ENCODE measurements around the gene ELK1. TPM values are rescaled to one million over a fixed set of nuclear protein-coding genes. Genes with fewer than 3 reads are reported as not detected.

Gene ELK1
- total RNA-seq, 1 donor from 2014 or later, result 146 TPM

DNA sequence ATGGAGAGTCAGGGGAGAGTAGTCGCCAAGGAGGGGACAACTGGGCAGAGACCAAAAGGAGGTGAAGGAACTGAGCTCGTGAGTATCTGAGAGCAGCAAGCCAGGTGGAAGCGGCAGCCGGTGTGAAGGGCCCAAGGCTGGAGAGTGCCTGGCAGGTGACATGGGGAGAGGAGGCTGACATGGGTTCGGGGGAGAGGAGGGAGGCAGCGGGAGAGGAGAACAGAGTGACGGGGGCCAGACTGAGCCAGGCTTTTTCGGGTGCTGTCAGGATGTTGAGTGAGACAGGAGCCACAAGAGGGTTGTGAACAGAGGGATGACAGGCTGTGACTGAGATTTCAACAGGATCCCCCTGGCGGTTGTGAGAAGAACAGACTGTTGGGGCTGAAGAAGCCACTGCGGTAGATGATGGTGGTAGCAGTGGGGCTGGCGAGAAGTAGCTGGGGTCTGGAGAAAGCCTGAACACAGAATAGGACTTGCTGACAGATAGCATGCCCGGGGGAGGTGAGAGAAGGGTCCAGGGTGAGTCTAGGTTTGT, 5.7 kb downstream of the ELK1 start:
- intact Hi-C loops (cut with DNase I), result loop anchor here (5.0 kb wide), 1 partner anchor 62 kb away; the partner anchor contains the start of gene TIMP1
- H3K4me1 ChIP-seq, result peaks cover 0 to 7% of the 10 kb centered on the region in 2 donors
- no peak overlapping the region for H3K4me3 ChIP-seq
- peaks cover 8 to 16% of the 10 kb centered on the region in 2 donors for H3K36me3 ChIP-seq
- peak in 1 of 2 donors; percentile 39 for DNase-seq (ENCODE audit: low spot score in 2 of 2)
- peaks cover 0 to 6% of the 10 kb centered on the region in 2 donors for H3K9me3 ChIP-seq
- H3K27ac ChIP-seq, result no peak overlapping the region
- TF ChIP-seq CTCF (IDR thresholded peaks at IDR 0.05), result peak in 2 of 3 experiments; percentile 24 to 38
- H3K27me3 ChIP-seq, result no peaks in the 10 kb centered on the region

GRCh38 chrX:47643926-47644325, 6.4 kb downstream of the ELK1 start:
- intact Hi-C loops (cut with DNase I), result no loop called here
- Histone ChIP-seq H3K27ac (no peak overlapping the region), H3K4me3 (no peak overlapping the region), H3K9me3 (peaks cover 0 to 7% of the 10 kb centered on the region in 2 donors), H3K27me3 (no peaks in the 10 kb centered on the region), H3K4me1 (peaks cover 0 to 2% of the 10 kb centered on the region in 2 donors), H3K36me3 (peaks cover 12 to 23% of the 10 kb centered on the region in 2 donors)
- TF ChIP-seq CTCF (IDR thresholded peaks at IDR 0.05), result peak in 2 of 3 experiments; percentile 20 to 35
- peak in 1 of 2 donors; percentile 38 for DNase-seq (ENCODE audit: low spot score in 2 of 2)

DNA sequence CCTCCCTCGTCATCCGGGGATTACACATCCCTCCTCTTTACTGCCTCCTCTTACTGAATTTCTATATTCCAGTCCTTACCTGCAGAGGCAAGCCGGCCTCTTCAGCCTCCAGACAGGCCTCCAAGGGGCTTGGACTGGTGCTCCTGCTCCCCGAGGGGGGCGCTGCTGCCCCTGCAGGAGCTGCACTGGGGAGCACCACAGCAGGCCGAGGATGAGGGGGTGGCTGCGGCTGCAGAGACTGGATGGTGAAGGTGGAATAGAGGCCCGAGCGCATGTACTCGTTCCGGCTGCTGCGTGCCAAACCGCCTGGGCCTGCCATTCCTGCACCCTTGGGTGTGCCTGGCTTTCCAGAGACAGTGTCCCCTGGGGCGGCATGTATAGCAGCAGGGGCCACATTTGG, 11.5 kb downstream of the ELK1 start:
- TF ChIP-seq CTCF (IDR thresholded peaks at IDR 0.05), result no peak
- peaks cover 38 to 51% of the 10 kb centered on the region in 2 donors for H3K36me3 ChIP-seq
- intact Hi-C loops (cut with DNase I), result no loop called here

DNA sequence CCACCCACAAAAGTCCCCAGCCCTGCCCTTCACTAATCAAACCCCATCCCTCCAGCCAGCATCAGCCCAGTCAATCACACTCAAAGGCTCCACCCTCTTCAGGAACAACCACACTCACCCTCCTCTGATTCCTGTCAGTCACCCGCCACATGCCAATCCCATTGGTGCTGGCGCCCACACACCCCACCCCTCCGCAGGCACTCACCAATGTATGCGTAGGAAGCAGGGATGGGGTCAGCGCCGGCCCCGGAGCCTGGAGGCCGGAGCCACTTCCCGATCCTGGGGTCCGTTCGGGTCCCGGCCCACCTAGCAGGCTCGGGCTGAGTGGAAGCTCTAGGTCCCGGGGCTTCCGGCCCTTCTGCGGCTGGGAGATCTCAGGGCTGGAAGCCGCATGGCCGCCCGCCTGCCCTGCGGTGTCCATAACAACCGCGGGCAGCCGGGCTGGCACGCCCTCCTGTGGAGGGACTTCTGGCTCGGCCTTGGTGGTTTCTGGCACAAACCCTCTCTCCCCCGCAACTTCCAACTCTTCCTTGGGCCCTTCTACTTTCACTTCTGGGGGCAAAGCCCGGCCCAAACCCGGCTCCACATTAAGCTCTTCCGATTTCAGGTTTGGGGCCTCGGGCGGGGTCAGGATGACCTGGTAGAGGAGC, 12.7 kb downstream of the ELK1 start:
- Histone ChIP-seq H3K9me3 (peaks cover 0 to 7% of the 10 kb centered on the region in 2 donors), H3K4me3 (no peak overlapping the region), H3K4me1 (no peaks in the 10 kb centered on the region), H3K27me3 (no peaks in the 10 kb centered on the region), H3K36me3 (peaks cover 38 to 51% of the 10 kb centered on the region in 2 donors), H3K27ac (no peak overlapping the region)
- intact Hi-C loops (cut with DNase I), result no loop called here
- DNase-seq (ENCODE audit: low spot score in 2 of 2), result no peak
- no peak for TF ChIP-seq CTCF (IDR thresholded peaks at IDR 0.05)

More for the DNA sequence above, 11.5 kb downstream of the ELK1 start:
- no peaks in the 10 kb centered on the region for H3K27me3 ChIP-seq
- no peaks in the 10 kb centered on the region for H3K4me1 ChIP-seq
- no peak for DNase-seq (ENCODE audit: low spot score in 2 of 2)
- H3K9me3 ChIP-seq, result peaks cover 0 to 7% of the 10 kb centered on the region in 2 donors
- no peak overlapping the region for H3K27ac ChIP-seq
- H3K4me3 ChIP-seq, result no peak overlapping the region

GRCh38 chrX:47634871-47635575, 15.3 kb downstream of the ELK1 start:
- Histone ChIP-seq H3K27ac (no peak overlapping the region), H3K4me3 (no peak overlapping the region), H3K36me3 (peaks cover 34 to 39% of the 10 kb centered on the region in 2 donors), H3K4me1 (no peaks in the 10 kb centered on the region), H3K27me3 (no peaks in the 10 kb centered on the region), H3K9me3 (peaks cover 0 to 4% of the 10 kb centered on the region in 2 donors)
- DNase-seq (ENCODE audit: low spot score in 2 of 2), result no peak
- no peak for TF ChIP-seq CTCF (IDR thresholded peaks at IDR 0.05)
- intact Hi-C loops (cut with DNase I), result no loop called here

All from ascending aorta (tissue), 2 donors.